Measurements from ENCODE around the gene JMJD4. TPM values are rescaled to one million over a fixed set of nuclear protein-coding genes. Genes with fewer than 3 reads are reported as not detected.
"Not testable (repeated sequence)": the region's sequence is repeated elsewhere in the genome, so short reads cannot be mapped to it uniquely, and the experiment has no call there.

The JMJD4 gene
- total and polyA plus RNA-seq, 7 experiments from 2014 or later = 12.1 to 36.8 (median 32.3) TPM

GRCh38 chr1:227701631-227702030, 33.5 kb downstream of the JMJD4 start:
- H3K4me1 Mint-ChIP-seq; H3K4me1 ChIP-seq (ENCODE audit: control insufficient read depth in 2 of 2, insufficient read depth in 2 of 2, low read length in 2 of 2); H3K4me3 ChIP-seq (ENCODE audit: low read length); H3K4me3 Mint-ChIP-seq; H3K27ac ChIP-seq (ENCODE audit: low read depth, low read length); H3K36me3 ChIP-seq (ENCODE audit: control insufficient read depth in 2 of 3, insufficient read depth in 3 of 3, low read length in 3 of 3); ATAC-seq; POLR2A ChIA-PET; CTCF ChIA-PET; intact Hi-C loops (cut with micrococcal nuclease); DNase-seq; H3K27ac Mint-ChIP-seq; H3K27me3 ChIP-seq (ENCODE audit: control insufficient read depth in 2 of 2, insufficient read depth in 2 of 2, low read length in 2 of 2): not testable (repeated sequence)
- peaks cover 3 to 72% (median 45%) of the 10 kb centered on the region in 11 donors for H3K9me3 Mint-ChIP-seq
- peaks cover 0 to 33% (median 17%) of the 10 kb centered on the region in 5 donors for H3K27me3 Mint-ChIP-seq
- peaks cover 1 to 43% (median 16%) of the 10 kb centered on the region in 5 donors for H3K36me3 Mint-ChIP-seq
- peaks cover 0 to 20% (median 0%) of the 10 kb centered on the region in 3 experiments for H3K9me3 ChIP-seq (ENCODE audit: control insufficient read depth in 2 of 3, low read length in 3 of 3)

GRCh38 chr1:227697321-227697864, 37.7 kb downstream of the JMJD4 start:
- DNase-seq (no peak), ATAC-seq (no peak)
- Mint-ChIP-seq H3K9me3 (peaks cover 0 to 77% (median 43%) of the 10 kb centered on the region in 11 donors), H3K36me3 (peaks cover 0 to 41% (median 21%) of the 10 kb centered on the region in 5 donors), H3K27ac (no peak overlapping the region), H3K27me3 (peaks cover 0 to 52% (median 19%) of the 10 kb centered on the region in 5 donors), H3K4me3 (no peak overlapping the region), H3K4me1 (no peaks in the 10 kb centered on the region)
- H3K4me1 ChIP-seq (ENCODE audit: control insufficient read depth in 2 of 2, insufficient read depth in 2 of 2, low read length in 2 of 2) = no peaks in the 10 kb centered on the region
- H3K9me3 ChIP-seq (ENCODE audit: control insufficient read depth in 2 of 3, low read length in 3 of 3) = peaks cover 0 to 39% (median 0%) of the 10 kb centered on the region in 3 experiments
- H3K36me3 ChIP-seq (ENCODE audit: control insufficient read depth in 2 of 3, insufficient read depth in 3 of 3, low read length in 3 of 3) = no peaks in the 10 kb centered on the region
- H3K4me3 ChIP-seq (ENCODE audit: low read length) = no peak overlapping the region
- intact Hi-C loops (cut with micrococcal nuclease) = no loop called here
- ChIA-PET POLR2A (no interaction called here), CTCF (no interaction called here)
- H3K27me3 ChIP-seq (ENCODE audit: control insufficient read depth in 2 of 2, insufficient read depth in 2 of 2, low read length in 2 of 2) = no peaks in the 10 kb centered on the region
- no peak overlapping the region for H3K27ac ChIP-seq (ENCODE audit: low read depth, low read length)

GRCh38 chr1:227685807-227686206, 49.3 kb downstream of the JMJD4 start:
- H3K27ac Mint-ChIP-seq = no peak overlapping the region
- ATAC-seq (no peak), DNase-seq (no peak)
- Histone ChIP-seq H3K27ac (ENCODE audit: low read depth, low read length) (no peak overlapping the region), H3K36me3 (ENCODE audit: control insufficient read depth in 2 of 3, insufficient read depth in 3 of 3, low read length in 3 of 3) (no peaks in the 10 kb centered on the region), H3K27me3 (ENCODE audit: control insufficient read depth in 2 of 2, insufficient read depth in 2 of 2, low read length in 2 of 2) (no peaks in the 10 kb centered on the region), H3K9me3 (ENCODE audit: control insufficient read depth in 2 of 3, low read length in 3 of 3) (peaks cover 0 to 40% (median 0%) of the 10 kb centered on the region in 3 experiments), H3K4me1 (ENCODE audit: control insufficient read depth in 2 of 2, insufficient read depth in 2 of 2, low read length in 2 of 2) (no peaks in the 10 kb centered on the region), H3K4me3 (ENCODE audit: low read length) (no peak overlapping the region)
- peaks cover 0 to 4% (median 0%) of the 10 kb centered on the region in 5 donors for H3K27me3 Mint-ChIP-seq
- intact Hi-C loops (cut with micrococcal nuclease) = no loop called here
- ChIA-PET CTCF (no interaction called here), POLR2A (no interaction called here)
- no peaks in the 10 kb centered on the region for H3K4me1 Mint-ChIP-seq
- peaks cover 0 to 37% (median 7%) of the 10 kb centered on the region in 5 donors for H3K36me3 Mint-ChIP-seq
- H3K9me3 Mint-ChIP-seq = peaks cover 18 to 95% (median 61%) of the 10 kb centered on the region in 11 donors
- H3K4me3 Mint-ChIP-seq = no peak overlapping the region

Other genes starting within 250 kb of the JMJD4 start
- 1 to 10 TPM; 3.2 to 8.3 (median 7.4) TPM for gene ZNF678, start 171.7 kb downstream of the JMJD4 start, total RNA-seq
- gene ZNF678, start 171.7 kb downstream of the JMJD4 start, polyA plus RNA-seq = 1 to 10 TPM; 5.0 to 7.1 TPM
- 10 to 100 TPM; 18.5 to 31.8 (median 27.8) TPM for gene SNAP47, start 133 bp upstream of the JMJD4 start, total RNA-seq
- 10 to 100 TPM; 46.9 to 69.5 TPM for gene SNAP47, start 133 bp upstream of the JMJD4 start, polyA plus RNA-seq
- gene PRSS38, start 80.4 kb upstream of the JMJD4 start, total RNA-seq = not detected
- not detected for gene PRSS38, start 80.4 kb upstream of the JMJD4 start, polyA plus RNA-seq
- under 1 TPM in 1 of 5 experiments, not detected in 4; 0.29 TPM for gene WNT9A, start 212.6 kb upstream of the JMJD4 start, total RNA-seq
- gene WNT9A, start 212.6 kb upstream of the JMJD4 start, polyA plus RNA-seq = not detected

Measured in naive thymus-derived CD4-positive, alpha-beta T cell (primary cell).